SK-N-SH (cell line): ENCODE measurements around the gene RPS6KA2. TPM values are rescaled to one million over a fixed set of nuclear protein-coding genes. Genes with fewer than 3 reads are reported as not detected.

Experiments used
- CTCF ChIA-PET: fragments of 300-600, 350-600 bp; formaldehyde crosslinking; extraction: SDS; loops from one replicate; lab custom pipeline; 2021; lab: Yijun Ruan, JAX
- POLR2A ChIA-PET: fragments of 350-600 bp; sonication (Branson Sonifier 250); formaldehyde crosslinking; extraction: SDS; loops from one replicate; lab custom pipeline; 2020; ENCODE audit warnings: antibody characterized with exemption, inconsistent platforms; lab: Yijun Ruan, JAX
- DNase-seq: peaks from one replicate; pipeline ENCODE4 v3.0.0; 2012
- H2AFZ ChIP-seq: fragments of 200-600 bp; sonication (generic); 2 replicates; pipeline ENCODE4 v1.8.1; 2016; ENCODE audit warnings: antibody characterized with exemption, mild to moderate bottlenecking, low read depth
- H3F3A ChIP-seq: fragments of 200-600 bp; sonication (generic); replicated peaks from 2 replicates; pipeline ENCODE3; 2016; ENCODE audit warnings: antibody characterized with exemption, mild to moderate bottlenecking; ENCODE audit not compliant: insufficient read depth
- H3K27ac ChIP-seq, 2 experiments: fragments of 200-500 bp in 1 of 2; fragments of 200-600 bp in 1 of 2; sonication (Bioruptor generic) in 1 of 2; sonication (generic), shearing (Covaris generic) in 1 of 2; 2 replicates each; pipeline versions ENCODE4 v1.5.1 to v1.6.1; 2014 to 2016; ENCODE audit warnings: low read depth in 2 of 2, inconsistent platforms in 1 of 2, low read length in 1 of 2, mild to moderate bottlenecking in 1 of 2, mixed read lengths in 1 of 2
- H3K27me3 ChIP-seq: fragments of 200-600 bp; sonication (generic), shearing (Covaris generic); 2 replicates; pipeline ENCODE4 v1.6.1; 2016; ENCODE audit warnings: mixed run types; ENCODE audit not compliant: insufficient read depth
- H3K36me3 ChIP-seq, 2 experiments: fragments of 200-500 bp in 1 of 2; fragments of 200-600 bp in 1 of 2; sonication (Bioruptor generic) in 1 of 2; sonication (generic) in 1 of 2; replicated peaks in 1 of 2; 2 replicates each; pipeline versions ENCODE3 to v1.5.1; 2014 to 2016; ENCODE audit warnings: low read length in 1 of 2, mild to moderate bottlenecking in 1 of 2; ENCODE audit not compliant: insufficient read depth in 2 of 2, control insufficient read depth in 1 of 2
- H3K4me1 ChIP-seq, 2 experiments: fragments of 200-500 bp in 1 of 2; fragments of 200-600 bp in 1 of 2; sonication (Bioruptor generic) in 1 of 2; sonication (generic), shearing (Covaris generic) in 1 of 2; 2 replicates each; pipeline versions ENCODE4 v1.5.1 to v1.6.1; 2014 to 2016; ENCODE audit warnings: low read depth in 1 of 2, low read length in 1 of 2, mixed run types in 1 of 2; ENCODE audit not compliant: insufficient read depth in 2 of 2, control insufficient read depth in 1 of 2
- H3K4me2 ChIP-seq: fragments of 200-600 bp; sonication (generic), shearing (Covaris generic); 2 replicates; pipeline ENCODE4 v1.6.1; 2017; ENCODE audit warnings: mixed run types
- H3K4me3 ChIP-seq, 2 experiments: fragments of 200-500 bp in 1 of 2; fragments of 200-600 bp in 1 of 2; sonication (Bioruptor generic) in 1 of 2; sonication (generic), shearing (Covaris generic) in 1 of 2; 2 replicates each; pipeline versions ENCODE4 v1.5.1 to v1.8.1; 2014 to 2016; ENCODE audit warnings: low read depth in 2 of 2, inconsistent platforms in 1 of 2, low read length in 1 of 2, mild to moderate bottlenecking in 1 of 2, mixed read lengths in 1 of 2, moderate library complexity in 1 of 2
- H3K79me2 ChIP-seq: fragments of 200-600 bp; sonication (generic); 2 replicates; pipeline ENCODE4 v1.8.1; 2017; ENCODE audit warnings: mild to moderate bottlenecking; ENCODE audit not compliant: insufficient read depth
- H3K9ac ChIP-seq: fragments of 200-600 bp; sonication (generic); 2 replicates; pipeline ENCODE4 v1.6.1; 2017; ENCODE audit warnings: mixed run types
- H3K9me2 ChIP-seq: fragments of 200-600 bp; sonication (generic); 2 replicates; pipeline ENCODE4 v1.6.1; 2017; ENCODE audit warnings: mixed run types
- H3K9me3 ChIP-seq: fragments of 200-600 bp; sonication (generic); 2 replicates; pipeline ENCODE4 v1.6.1; 2017; ENCODE audit warnings: mixed run types, mild to moderate bottlenecking, moderate library complexity
- H4K20me1 ChIP-seq: fragments of 200-600 bp; sonication (generic); 2 replicates; pipeline ENCODE4 v1.6.1; 2017; ENCODE audit warnings: mild to moderate bottlenecking, mixed run types; ENCODE audit not compliant: insufficient read depth
- ELF1 ChIP-seq: IDR thresholded peaks from 2 replicates; pipeline ENCODE4 v1.4.0; 2012
- EP300 ChIP-seq, 2 experiments: IDR thresholded peaks; 2 replicates each; pipeline versions ENCODE4 v1.4.0 to v1.6.1; 2012; ENCODE audit warnings: borderline replicate concordance in 1 of 2, low read depth in 1 of 2, low read length in 1 of 2
- EZH2phosphoT487 ChIP-seq: fragments of 200-600 bp; sonication (generic); IDR thresholded peaks from 2 replicates; pipeline ENCODE4 v1.6.1; 2017; ENCODE audit warnings: low read depth, mixed run types, mild to moderate bottlenecking, antibody characterized with exemption, moderate library complexity, borderline replicate concordance
- FOSL2 ChIP-seq: IDR thresholded peaks from 2 replicates; pipeline ENCODE4 v1.4.0; 2012; ENCODE audit warnings: low read depth, mild to moderate bottlenecking, moderate library complexity, borderline replicate concordance
- GABPA ChIP-seq: IDR thresholded peaks from 2 replicates; pipeline ENCODE4 v1.4.0; 2012; ENCODE audit warnings: low read depth, mild to moderate bottlenecking
- NFIC ChIP-seq: IDR thresholded peaks from 2 replicates; pipeline ENCODE4 v1.4.0; 2012; ENCODE audit warnings: borderline replicate concordance
- RCOR1 ChIP-seq: fragments of 150-350 bp; IDR thresholded peaks from 2 replicates; pipeline ENCODE4 v1.6.1; 2017; ENCODE audit warnings: antibody characterized with exemption, low read length
- RFX5 ChIP-seq: IDR thresholded peaks from 2 replicates; pipeline ENCODE4 v1.6.1; 2012; ENCODE audit warnings: mild to moderate bottlenecking, improper control_type of control experiment, low read length
- TAF1 ChIP-seq: IDR thresholded peaks from 2 replicates; pipeline ENCODE4 v1.6.1; 2012; ENCODE audit warnings: low read depth, mild to moderate bottlenecking, low read length, moderate library complexity, borderline replicate concordance
- WGBS: methylation state at CpG from one replicate; pipeline ENCODE4 v1.1.6; 2017; ENCODE audit warnings: low lambda C conversion rate; 5-methylcytosine and 5-hydroxymethylcytosine counted together
- polyA plus RNA-seq, 3 experiments: library from polyadenylated mRNA; depleted of rRNA; stranded (reverse); fragments of >200 nt; gene quantifications; 2 replicates each; pipeline ENCODE4 v1.2.3, GENCODE V29; 2012
- TF ChIP-seq, protein P1 (sequence below): IDR thresholded peaks from 2 replicates; pipeline ENCODE4 v1.6.1; 2012; ENCODE audit warnings: mild to moderate bottlenecking, low read depth, low read length, moderate library complexity
- TF ChIP-seq, protein P2 (sequence below): fragments of 200-600 bp; sonication (generic); IDR thresholded peaks from 2 replicates; pipeline ENCODE4 v1.6.1; 2017; ENCODE audit warnings: antibody characterized with exemption, mild to moderate bottlenecking, moderate library complexity

Gene RPS6KA2
- polyA plus RNA-seq, 1 of the 3 experiments (the other 2 are of a cell fraction): 59.5 TPM

DNA sequence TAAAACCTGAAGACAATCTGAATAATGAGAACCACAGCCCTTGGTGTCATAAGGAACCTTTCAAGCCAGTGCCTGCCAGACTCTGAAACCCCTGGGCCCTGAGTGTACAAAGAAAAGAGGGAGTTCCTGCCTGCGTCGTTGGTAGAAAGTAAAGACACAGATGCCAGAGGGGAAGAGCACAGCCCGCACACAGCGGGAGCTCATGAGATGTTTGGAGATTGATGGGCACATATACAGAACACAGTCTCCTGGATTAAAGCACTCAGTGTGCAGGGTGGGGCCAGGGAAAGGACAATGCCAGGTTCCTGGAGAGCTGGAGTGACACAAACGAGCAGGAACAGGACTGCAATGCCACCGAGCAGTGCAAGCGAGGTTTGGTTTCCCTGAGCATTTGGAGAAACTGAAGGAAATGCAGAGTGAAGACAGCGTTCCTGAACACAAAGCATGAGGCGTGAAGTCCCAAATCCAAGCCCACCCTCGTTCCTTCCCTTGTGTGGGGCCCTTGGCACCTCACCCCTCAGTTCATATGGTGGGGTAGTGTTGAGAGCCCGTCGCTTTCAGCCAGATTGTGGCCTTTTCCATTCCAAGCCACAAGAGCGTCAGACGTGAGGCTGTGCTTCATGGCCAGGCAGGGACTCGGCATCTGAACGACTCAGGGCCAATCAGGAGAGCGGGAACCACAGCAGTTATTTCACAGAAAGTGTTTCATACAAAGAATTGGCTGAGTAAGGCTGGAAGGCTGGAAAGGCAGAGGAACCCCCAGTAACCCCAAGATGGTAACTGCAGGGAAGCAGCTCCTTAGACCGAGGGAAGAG, 41.0 kb upstream of the RPS6KA2 start:
- CTCF ChIA-PET: interaction anchor here (0.9 to 1.1 kb wide), 2 partner anchors 10 to 12 kb away, joined by 3 read pairs; no protein-coding TSS in a partner anchor
- no peak for TF ChIP-seq RFX5
- no peak for TF ChIP-seq GABPA
- no peak for TF ChIP-seq ELF1
- TF ChIP-seq EP300 (IDR thresholded peaks at IDR 0.05; ENCODE audit: borderline replicate concordance in 1 of 2, low read depth in 1 of 2, low read length in 1 of 2): no peak
- TF ChIP-seq NFIC: no peak
- TF ChIP-seq, protein P1, sequence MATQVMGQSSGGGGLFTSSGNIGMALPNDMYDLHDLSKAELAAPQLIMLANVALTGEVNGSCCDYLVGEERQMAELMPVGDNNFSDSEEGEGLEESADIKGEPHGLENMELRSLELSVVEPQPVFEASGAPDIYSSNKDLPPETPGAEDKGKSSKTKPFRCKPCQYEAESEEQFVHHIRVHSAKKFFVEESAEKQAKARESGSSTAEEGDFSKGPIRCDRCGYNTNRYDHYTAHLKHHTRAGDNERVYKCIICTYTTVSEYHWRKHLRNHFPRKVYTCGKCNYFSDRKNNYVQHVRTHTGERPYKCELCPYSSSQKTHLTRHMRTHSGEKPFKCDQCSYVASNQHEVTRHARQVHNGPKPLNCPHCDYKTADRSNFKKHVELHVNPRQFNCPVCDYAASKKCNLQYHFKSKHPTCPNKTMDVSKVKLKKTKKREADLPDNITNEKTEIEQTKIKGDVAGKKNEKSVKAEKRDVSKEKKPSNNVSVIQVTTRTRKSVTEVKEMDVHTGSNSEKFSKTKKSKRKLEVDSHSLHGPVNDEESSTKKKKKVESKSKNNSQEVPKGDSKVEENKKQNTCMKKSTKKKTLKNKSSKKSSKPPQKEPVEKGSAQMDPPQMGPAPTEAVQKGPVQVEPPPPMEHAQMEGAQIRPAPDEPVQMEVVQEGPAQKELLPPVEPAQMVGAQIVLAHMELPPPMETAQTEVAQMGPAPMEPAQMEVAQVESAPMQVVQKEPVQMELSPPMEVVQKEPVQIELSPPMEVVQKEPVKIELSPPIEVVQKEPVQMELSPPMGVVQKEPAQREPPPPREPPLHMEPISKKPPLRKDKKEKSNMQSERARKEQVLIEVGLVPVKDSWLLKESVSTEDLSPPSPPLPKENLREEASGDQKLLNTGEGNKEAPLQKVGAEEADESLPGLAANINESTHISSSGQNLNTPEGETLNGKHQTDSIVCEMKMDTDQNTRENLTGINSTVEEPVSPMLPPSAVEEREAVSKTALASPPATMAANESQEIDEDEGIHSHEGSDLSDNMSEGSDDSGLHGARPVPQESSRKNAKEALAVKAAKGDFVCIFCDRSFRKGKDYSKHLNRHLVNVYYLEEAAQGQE: no peak
- no peak for TF ChIP-seq TAF1
- no peak for TF ChIP-seq RCOR1
- no peak for TF ChIP-seq FOSL2
- no peak for TF ChIP-seq EZH2phosphoT487
- TF ChIP-seq, protein P2, sequence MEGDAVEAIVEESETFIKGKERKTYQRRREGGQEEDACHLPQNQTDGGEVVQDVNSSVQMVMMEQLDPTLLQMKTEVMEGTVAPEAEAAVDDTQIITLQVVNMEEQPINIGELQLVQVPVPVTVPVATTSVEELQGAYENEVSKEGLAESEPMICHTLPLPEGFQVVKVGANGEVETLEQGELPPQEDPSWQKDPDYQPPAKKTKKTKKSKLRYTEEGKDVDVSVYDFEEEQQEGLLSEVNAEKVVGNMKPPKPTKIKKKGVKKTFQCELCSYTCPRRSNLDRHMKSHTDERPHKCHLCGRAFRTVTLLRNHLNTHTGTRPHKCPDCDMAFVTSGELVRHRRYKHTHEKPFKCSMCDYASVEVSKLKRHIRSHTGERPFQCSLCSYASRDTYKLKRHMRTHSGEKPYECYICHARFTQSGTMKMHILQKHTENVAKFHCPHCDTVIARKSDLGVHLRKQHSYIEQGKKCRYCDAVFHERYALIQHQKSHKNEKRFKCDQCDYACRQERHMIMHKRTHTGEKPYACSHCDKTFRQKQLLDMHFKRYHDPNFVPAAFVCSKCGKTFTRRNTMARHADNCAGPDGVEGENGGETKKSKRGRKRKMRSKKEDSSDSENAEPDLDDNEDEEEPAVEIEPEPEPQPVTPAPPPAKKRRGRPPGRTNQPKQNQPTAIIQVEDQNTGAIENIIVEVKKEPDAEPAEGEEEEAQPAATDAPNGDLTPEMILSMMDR: no peak
- H3K9me3 ChIP-seq: no peaks in the 10 kb centered on the region
- no peaks in the 10 kb centered on the region for H3F3A ChIP-seq
- no peak overlapping the region for H2AFZ ChIP-seq
- no peak overlapping the region for H3K27ac ChIP-seq
- no peak overlapping the region for H3K4me2 ChIP-seq
- H3K9me2 ChIP-seq: no peaks in the 10 kb centered on the region
- H3K4me1 ChIP-seq: peaks cover 0 to 20% of the 10 kb centered on the region in 2 experiments; a peak in 2 of 4 replicates
- no peaks in the 10 kb centered on the region for H3K27me3 ChIP-seq
- no peaks in the 10 kb centered on the region for H3K79me2 ChIP-seq
- no peak for DNase-seq
- H3K36me3 ChIP-seq: no peaks in the 10 kb centered on the region
- no peak overlapping the region for H3K9ac ChIP-seq
- no peak overlapping the region for H3K4me3 ChIP-seq
- H4K20me1 ChIP-seq: no peaks in the 10 kb centered on the region
- POLR2A ChIA-PET: interaction anchor here (0.9 kb wide), 1 partner anchor 41 kb away, joined by 3 read pairs; the partner anchor contains the start of gene RPS6KA2
- WGBS: 70% methylated on average over 18 of the region's 18 CpGs
